ENCODE measurements around the gene GPER1.
A peak's percentile ranks its signal among the peaks of the same experiment; 100 is the strongest.

The GPER1 gene

GRCh38 chr7:1045069-1046063 lies 42.5 kb upstream of the GPER1 start:
- peak overlapping the region; percentile 96 for H3K27ac ChIP-seq
- peak; percentile 22; the same call in 1 of the 2 replicates for TF ChIP-seq CTCF (conservative IDR thresholded peaks at IDR 0.05)

GRCh38 chr7:1046722-1047679 lies 40.9 kb upstream of the GPER1 start:
- peak overlapping the region; percentile 96 for H3K27ac ChIP-seq
- no peak for TF ChIP-seq CTCF (conservative IDR thresholded peaks at IDR 0.05)

GRCh38 chr7:1049006-1049741 lies 38.7 kb upstream of the GPER1 start:
- TF ChIP-seq CTCF (conservative IDR thresholded peaks at IDR 0.05): no peak
- H3K27ac ChIP-seq: peak overlapping the region; percentile 96

GRCh38 chr7:1049801-1050200 lies 38.1 kb upstream of the GPER1 start:
- peak overlapping the region; percentile 96 for H3K27ac ChIP-seq
- TF ChIP-seq CTCF (conservative IDR thresholded peaks at IDR 0.05): no peak

- no peak for TF ChIP-seq CTCF (conservative IDR thresholded peaks at IDR 0.05)
- peak overlapping the region; percentile 96 for H3K27ac ChIP-seq
These were observed 37.5 kb upstream of the GPER1 start for GRCh38 chr7:1050254-1050906.

GRCh38 chr7:1050956-1051690 lies 36.8 kb upstream of the GPER1 start:
- H3K27ac ChIP-seq: no peak overlapping the region; the same call in 1 of the 2 replicates
- TF ChIP-seq CTCF (conservative IDR thresholded peaks at IDR 0.05): no peak

All from VCaP (cell line).